Astrocyte (in vitro differentiated cells and primary cell): Measurements from ENCODE around the gene SNUPN.

ENCODE experiments used
- EZH2 ChIP-seq: IDR thresholded peaks from 2 replicates; pipeline ENCODE4 v1.6.1; 2012; ENCODE audit warnings: mild to moderate bottlenecking, low read length, inconsistent platforms; ENCODE audit not compliant: insufficient read depth
- TF ChIP-seq, protein P1 (sequence below): IDR thresholded peaks from 2 replicates; pipeline ENCODE4 v1.5.1; 2011; ENCODE audit warnings: low read depth, mild to moderate bottlenecking, inconsistent platforms, low read length, moderate library complexity; ENCODE audit not compliant: insufficient read depth

GRCh38 chr15:75606711-75607699, 18.5 kb downstream of the SNUPN start:
- TF ChIP-seq, protein P1, sequence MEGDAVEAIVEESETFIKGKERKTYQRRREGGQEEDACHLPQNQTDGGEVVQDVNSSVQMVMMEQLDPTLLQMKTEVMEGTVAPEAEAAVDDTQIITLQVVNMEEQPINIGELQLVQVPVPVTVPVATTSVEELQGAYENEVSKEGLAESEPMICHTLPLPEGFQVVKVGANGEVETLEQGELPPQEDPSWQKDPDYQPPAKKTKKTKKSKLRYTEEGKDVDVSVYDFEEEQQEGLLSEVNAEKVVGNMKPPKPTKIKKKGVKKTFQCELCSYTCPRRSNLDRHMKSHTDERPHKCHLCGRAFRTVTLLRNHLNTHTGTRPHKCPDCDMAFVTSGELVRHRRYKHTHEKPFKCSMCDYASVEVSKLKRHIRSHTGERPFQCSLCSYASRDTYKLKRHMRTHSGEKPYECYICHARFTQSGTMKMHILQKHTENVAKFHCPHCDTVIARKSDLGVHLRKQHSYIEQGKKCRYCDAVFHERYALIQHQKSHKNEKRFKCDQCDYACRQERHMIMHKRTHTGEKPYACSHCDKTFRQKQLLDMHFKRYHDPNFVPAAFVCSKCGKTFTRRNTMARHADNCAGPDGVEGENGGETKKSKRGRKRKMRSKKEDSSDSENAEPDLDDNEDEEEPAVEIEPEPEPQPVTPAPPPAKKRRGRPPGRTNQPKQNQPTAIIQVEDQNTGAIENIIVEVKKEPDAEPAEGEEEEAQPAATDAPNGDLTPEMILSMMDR, result no peak
- no peak for TF ChIP-seq EZH2
